Measurements from ENCODE around the gene ZFAND2A. TPM values are rescaled to one million over a fixed set of nuclear protein-coding genes. Genes with fewer than 3 reads are reported as not detected.
A peak's percentile ranks its signal among the peaks of the same experiment; 100 is the strongest.

Gene ZFAND2A
- total and polyA plus RNA-seq, 2 donors (not counting 3 experiments of a cell fraction or from before 2014, with no cell fraction given) = 31.8 to 40.6 TPM

- DNase-seq (ENCODE audit: low read depth, low spot score) (no peak), FAIRE-seq (peak; percentile 38)
- peak overlapping the region; percentile 71 to 97 (median 77) for H3K4me3 ChIP-seq (replicated peaks in 1 of 3; ENCODE audit: insufficient read depth in 1 of 3, low read depth in 1 of 3, low read length in 3 of 3)
- H3K27ac ChIP-seq (ENCODE audit: insufficient read depth, low read depth, low read length) = peak overlapping the region; percentile 49
- ChIA-PET POLR2A (interaction anchor here (0.6 kb wide), 1 partner anchor 75 kb away, joined by 4 read pairs; no protein-coding TSS in a partner anchor), CTCF (interaction anchor here (2.5 to 2.8 kb wide), 2 partner anchors 18 to 35 kb away, joined by 7 to 25 read pairs (median 22); no protein-coding TSS in a partner anchor)
- H3K9me1 ChIP-seq (replicated peaks; ENCODE audit: control insufficient read depth, extremely low read depth, insufficient read depth, low read length) = no peaks in the 10 kb centered on the region
- peak overlapping the region; percentile 92 for H3K4me2 ChIP-seq (ENCODE audit: insufficient read depth, low read length)
- no peaks in the 10 kb centered on the region for H3K27me3 ChIP-seq (ENCODE audit: control insufficient read depth in 2 of 2, insufficient read depth in 2 of 2, low read length in 2 of 2)
- peak overlapping the region; percentile 80 for H3K9ac ChIP-seq (replicated peaks; ENCODE audit: extremely low read depth, insufficient read depth, low read length)
- dilution Hi-C loops (cut with MboI; ENCODE audit: extremely low pct_ligation_motif_present, low sequenced_read_pairs) = no loop called here
- TF ChIP-seq CTCF (IDR thresholded peaks at IDR 0.05; ENCODE audit: extremely low read depth in 1 of 2, insufficient read depth in 1 of 2, low read depth in 1 of 2, low read length in 2 of 2) = no peak
- H3K4me1 ChIP-seq (ENCODE audit: control insufficient read depth, extremely low read depth, insufficient read depth, low read length) = peaks cover 30% of the 10 kb centered on the region
- peaks cover 0 to 25% of the 10 kb centered on the region in 2 experiments for H3K36me3 ChIP-seq (ENCODE audit: control insufficient read depth in 2 of 2, extremely low read depth in 1 of 2, insufficient read depth in 2 of 2, low read length in 2 of 2)
- H3K9me3 ChIP-seq (replicated peaks; ENCODE audit: control insufficient read depth, insufficient read depth, low read length) = no peaks in the 10 kb centered on the region
- no peaks in the 10 kb centered on the region for H4K20me1 ChIP-seq (replicated peaks; ENCODE audit: control insufficient read depth, extremely low read depth, insufficient read depth, low read length)
- no TSS peak for BruUV-seq (replicated peaks)
- H3K79me2 ChIP-seq (ENCODE audit: control insufficient read depth, insufficient read depth, low read length) = peaks cover 39% of the 10 kb centered on the region
- intact Hi-C loops (cut with micrococcal nuclease) = no loop called here
- H2AFZ ChIP-seq (ENCODE audit: low read depth, low read length) = no peak overlapping the region
Measured at GRCh38 chr7:1158203-1159126, 1.5 kb downstream of the ZFAND2A start.
